Right lobe of liver (tissue), 6 donors: ENCODE measurements around the gene HMHB1. TPM values are rescaled to one million over a fixed set of nuclear protein-coding genes. Genes with fewer than 3 reads are reported as not detected.

Source experiments
- ATAC-seq, 4 donors: fragments of 200-7000 bp; cut with Tn5 transposase; one replicate each; pipeline ENCODE4 v1.9.1; 2020; ENCODE audit warnings: mild to moderate bottlenecking in 4 of 4, moderate library complexity in 4 of 4
- DNase-seq, 3 donors: peaks; one replicate each; pipeline ENCODE4 v3.0.0-alpha.2; 2020
- H3K27ac ChIP-seq, 3 donors: fragments of 200-600 bp; one replicate each; pipeline ENCODE4 v1.8.0; 2022
- H3K27me3 ChIP-seq, 2 donors: fragments of 200-600 bp; one replicate each; pipeline ENCODE4 v1.8.0; 2022
- H3K36me3 ChIP-seq, 4 donors: fragments of 200-600 bp; sonication (generic) in 1 of 4; one replicate each; pipeline versions ENCODE4 v1.5.1 to v1.8.0; 2017 to 2022; ENCODE audit warnings: control low read depth in 1 of 4
- H3K4me1 ChIP-seq, 4 donors: fragments of 200-600 bp; sonication (generic) in 1 of 4; one replicate each; pipeline versions ENCODE4 v1.5.1 to v1.8.0; 2017 to 2022; ENCODE audit warnings: control low read depth in 1 of 4
- H3K4me3 ChIP-seq, 3 donors: fragments of 200-600 bp; one replicate each; pipeline ENCODE4 v1.8.0; 2022
- H3K9me3 ChIP-seq, 4 donors: fragments of 200-600 bp; sonication (generic) in 1 of 4; one replicate each; pipeline versions ENCODE4 v1.5.1 to v1.8.0; 2017 to 2022; ENCODE audit warnings: control low read depth in 1 of 4
- CTCF ChIP-seq, 4 donors: fragments of 200-600 bp in 3 of 4; fragments of 450-650 bp in 1 of 4; IDR thresholded peaks; one replicate each; pipeline versions ENCODE4 v1.5.1 to v1.8.0; 2016 to 2022; ENCODE audit warnings: antibody characterized with exemption in 4 of 4, mild to moderate bottlenecking in 2 of 4
- POLR2A ChIP-seq: fragments of 450-650 bp; IDR thresholded peaks from one replicate; pipeline ENCODE4 v1.6.1; 2017; ENCODE audit warnings: antibody characterized with exemption, mild to moderate bottlenecking
- WGBS: methylation state at CpG from one replicate; pipeline ENCODE4 v1.1.6; 2018; ENCODE audit warnings: low coverage, low lambda C conversion rate; ENCODE audit not compliant: insufficient coverage; ENCODE audit errors: missing lambda C conversion rate; 5-methylcytosine and 5-hydroxymethylcytosine counted together
- intact Hi-C, 2 donors: fragments of 100-400 bp; cut with DNase I; formaldehyde crosslinking; loops; one replicate each; pipeline versions ENCODE4 v1.11.2 to v1.14.1; 2022
- total RNA-seq, 6 experiments: library from RNA; depleted of rRNA in 2 of 6; stranded (reverse); fragments of >200 nt in 2 of 6; fragmentation: NEBNext Ultra II Directional in 3 of 6; extraction: Animal tissue kit (Norgen Biotek cat#: 25700) in 3 of 6; gene quantifications; one replicate each; pipeline versions ENCODE4 v1.1.0 to v1.2.4, GENCODE V29; 2016 to 2023
- donor health status: DM: no; HTN: yes; CAD: no.
- donor health status: DM: no; HTN: no; CAD: no.
- donor health status: DM: no; HTN: no; CAD: no.
- donor health status: DM: no; HTN: yes; CAD: no.
- donor health status: DM: no; HTN: yes; CAD: no.

Gene HMHB1
- total RNA-seq, 6 experiments from 2014 or later: not detected

DNA sequence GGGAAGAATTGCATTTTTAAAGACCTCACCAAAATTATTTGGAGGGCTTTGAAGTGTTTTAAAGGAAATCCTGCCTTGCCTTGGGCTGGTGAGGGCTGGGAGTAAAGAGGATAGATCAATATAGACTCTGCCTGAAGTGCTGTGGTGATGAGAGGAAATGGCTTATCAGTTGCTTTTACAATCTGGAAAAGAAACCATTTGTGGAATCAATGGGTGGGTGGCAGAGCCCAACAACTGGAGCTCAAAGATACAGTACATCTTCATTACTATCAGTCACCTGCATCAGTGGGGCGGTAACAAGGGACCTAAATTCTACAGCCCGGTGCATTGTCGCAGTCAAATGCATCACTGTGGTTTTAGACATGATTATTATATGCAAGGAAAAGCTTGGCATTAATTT, 41.5 kb upstream of the HMHB1 start:
- WGBS: 83% methylated on average over 3 of the region's 3 CpGs
- Histone ChIP-seq H3K36me3 (no peaks in the 10 kb centered on the region), H3K27ac (no peak overlapping the region), H3K4me1 (no peaks in the 10 kb centered on the region), H3K27me3 (no peaks in the 10 kb centered on the region), H3K4me3 (no peak overlapping the region), H3K9me3 (no peaks in the 10 kb centered on the region)
- TF ChIP-seq POLR2A (no peak), CTCF (IDR thresholded peaks at IDR 0.05) (no peak)
- intact Hi-C loops: no loop called here
- DNase-seq (no peak), ATAC-seq (no peak)

- Histone ChIP-seq H3K9me3 (no peaks in the 10 kb centered on the region), H3K27me3 (no peaks in the 10 kb centered on the region), H3K27ac (no peak overlapping the region), H3K4me3 (no peak overlapping the region), H3K4me1 (no peaks in the 10 kb centered on the region), H3K36me3 (no peaks in the 10 kb centered on the region)
- no peak for TF ChIP-seq POLR2A
- TF ChIP-seq CTCF (IDR thresholded peaks at IDR 0.05): no peak
- intact Hi-C loops: no loop called here
- 39% methylated on average over 3 of the region's 4 CpGs for WGBS
- ATAC-seq (no peak), DNase-seq (no peak)
Observed at GRCh38 chr5:143771189-143771588, 40.8 kb upstream of the HMHB1 start.

DNA sequence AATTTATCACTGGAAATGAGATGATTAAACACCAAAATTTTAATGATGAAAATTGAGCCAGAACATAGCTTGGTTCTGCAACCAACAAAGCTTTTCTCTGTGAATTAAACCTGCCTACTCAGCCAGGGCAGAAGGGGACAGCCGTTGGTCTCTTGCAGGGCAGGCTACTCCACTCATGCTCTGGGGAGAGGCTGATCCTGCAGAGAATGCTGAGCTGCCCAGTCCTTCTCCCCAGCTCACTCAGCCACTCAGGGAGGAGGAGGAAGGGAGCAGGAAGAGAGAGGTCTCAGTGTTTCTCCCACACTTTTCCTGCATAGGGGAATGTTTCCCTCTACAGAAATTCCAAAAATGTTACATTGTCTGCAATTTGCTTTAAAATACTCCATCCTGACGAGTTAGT, 40.4 kb upstream of the HMHB1 start:
- TF ChIP-seq POLR2A (no peak), CTCF (IDR thresholded peaks at IDR 0.05) (no peak)
- H3K36me3 ChIP-seq: no peaks in the 10 kb centered on the region
- DNase-seq (no peak), ATAC-seq (no peak)
- H3K27ac ChIP-seq: no peak overlapping the region
- intact Hi-C loops: no loop called here
- H3K4me3 ChIP-seq: no peak overlapping the region
- no peaks in the 10 kb centered on the region for H3K9me3 ChIP-seq
- no peaks in the 10 kb centered on the region for H3K27me3 ChIP-seq
- 45% methylated on average over 2 of the region's 2 CpGs for WGBS
- H3K4me1 ChIP-seq: no peaks in the 10 kb centered on the region

DNA sequence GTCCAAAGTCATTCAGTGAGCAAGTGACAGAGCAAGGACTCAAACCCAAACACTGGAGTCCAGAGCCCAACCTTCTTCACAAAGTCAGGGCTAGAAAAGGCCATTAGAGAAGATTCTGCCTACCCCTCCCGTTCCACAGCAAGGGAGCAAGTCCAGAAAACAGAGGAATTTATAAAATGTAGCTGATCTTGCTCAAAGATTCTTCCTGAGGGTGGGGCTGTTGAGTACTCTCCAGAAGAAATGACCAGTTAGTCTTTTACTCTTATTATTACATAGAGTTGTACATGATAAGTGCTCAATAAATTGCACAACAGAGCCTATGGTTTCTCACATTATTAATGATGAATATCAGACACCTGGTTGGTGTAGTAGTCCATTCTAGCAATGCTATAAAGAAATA, 39.3 kb upstream of the HMHB1 start:
- 67% methylated on average over 1 of the region's 1 CpG for WGBS
- TF ChIP-seq CTCF (IDR thresholded peaks at IDR 0.05) (no peak), POLR2A (no peak)
- H3K4me3 ChIP-seq: no peak overlapping the region
- H3K4me1 ChIP-seq: no peaks in the 10 kb centered on the region
- H3K27ac ChIP-seq: no peak overlapping the region
- H3K27me3 ChIP-seq: no peaks in the 10 kb centered on the region
- no peaks in the 10 kb centered on the region for H3K36me3 ChIP-seq
- no peak for DNase-seq
- no peak for ATAC-seq
- intact Hi-C loops: no loop called here
- no peaks in the 10 kb centered on the region for H3K9me3 ChIP-seq

DNA sequence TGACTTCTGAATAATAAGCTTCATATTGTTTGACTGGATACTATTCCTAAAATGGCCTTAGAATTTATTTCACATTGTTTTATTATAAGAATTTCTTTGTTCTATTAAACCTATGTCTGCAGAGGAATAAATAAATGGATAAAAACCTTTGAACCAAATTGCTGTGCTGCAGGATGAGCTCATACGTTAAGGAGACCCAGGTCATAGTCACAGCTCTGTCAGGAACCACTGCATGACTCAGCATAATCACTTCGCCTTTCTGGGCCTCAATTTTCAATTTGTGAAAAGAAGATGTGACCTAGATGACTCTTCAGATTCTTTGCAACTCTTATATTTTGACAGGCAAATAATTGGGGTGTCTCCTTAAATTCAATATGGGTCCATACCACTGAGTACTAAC, 36.7 kb upstream of the HMHB1 start:
- ATAC-seq (peak in 1 of 4 donors; percentile 37), DNase-seq (no peak)
- H3K9me3 ChIP-seq: no peaks in the 10 kb centered on the region
- no peak overlapping the region for H3K4me3 ChIP-seq
- no peaks in the 10 kb centered on the region for H3K4me1 ChIP-seq
- H3K27me3 ChIP-seq: no peaks in the 10 kb centered on the region
- TF ChIP-seq POLR2A (no peak), CTCF (IDR thresholded peaks at IDR 0.05) (no peak)
- H3K36me3 ChIP-seq: no peaks in the 10 kb centered on the region
- intact Hi-C loops: no loop called here
- H3K27ac ChIP-seq: no peak overlapping the region
- 47% methylated on average over 2 of the region's 2 CpGs for WGBS
